Measurements from ENCODE around the gene FEV. TPM values are rescaled to one million over a fixed set of nuclear protein-coding genes. Genes with fewer than 3 reads are reported as not detected.

Gene FEV
- total and polyA plus RNA-seq, 2 donors (not counting 3 experiments of a cell fraction or from before 2014, with no cell fraction given): not detected

GRCh38 chr2:219022616-219023015, 37.6 kb upstream of the FEV start:
- Histone ChIP-seq H3K27ac (ENCODE audit: insufficient read depth, low read depth, low read length) (no peak overlapping the region), H4K20me1 (replicated peaks; ENCODE audit: control insufficient read depth, extremely low read depth, insufficient read depth, low read length) (no peaks in the 10 kb centered on the region), H3K4me1 (ENCODE audit: control insufficient read depth, extremely low read depth, insufficient read depth, low read length) (no peaks in the 10 kb centered on the region), H3K36me3 (ENCODE audit: control insufficient read depth in 2 of 2, extremely low read depth in 1 of 2, insufficient read depth in 2 of 2, low read length in 2 of 2) (no peaks in the 10 kb centered on the region), H3K4me3 (replicated peaks in 1 of 3; ENCODE audit: insufficient read depth in 1 of 3, low read depth in 1 of 3, low read length in 3 of 3) (no peak overlapping the region), H3K27me3 (ENCODE audit: control insufficient read depth in 2 of 2, insufficient read depth in 2 of 2, low read length in 2 of 2) (peaks cover 0 to 7% of the 10 kb centered on the region in 2 experiments), H3K9me1 (replicated peaks; ENCODE audit: control insufficient read depth, extremely low read depth, insufficient read depth, low read length) (no peaks in the 10 kb centered on the region), H2AFZ (ENCODE audit: low read depth, low read length) (no peak overlapping the region), H3K9ac (replicated peaks; ENCODE audit: extremely low read depth, insufficient read depth, low read length) (no peak overlapping the region), H3K4me2 (ENCODE audit: insufficient read depth, low read length) (no peak overlapping the region), H3K9me3 (replicated peaks; ENCODE audit: control insufficient read depth, insufficient read depth, low read length) (no peaks in the 10 kb centered on the region), H3K79me2 (ENCODE audit: control insufficient read depth, insufficient read depth, low read length) (no peaks in the 10 kb centered on the region)
- CTCF ChIA-PET: no interaction called here
- POLR2A ChIA-PET: no interaction called here
- intact Hi-C loops (cut with micrococcal nuclease): no loop called here
- dilution Hi-C loops (cut with MboI; ENCODE audit: extremely low pct_ligation_motif_present, low sequenced_read_pairs): no loop called here
- FAIRE-seq (no peak), DNase-seq (ENCODE audit: low read depth, low spot score) (no peak)
- no TSS peak for BruUV-seq (replicated peaks)
- TF ChIP-seq CTCF (IDR thresholded peaks at IDR 0.05; ENCODE audit: extremely low read depth in 1 of 2, insufficient read depth in 1 of 2, low read depth in 1 of 2, low read length in 2 of 2) (no peak), EZH2 (IDR thresholded peaks at IDR 0.05; ENCODE audit: borderline replicate concordance, low read depth, low read length, severe bottlenecking) (no peak), MYC (IDR thresholded peaks at IDR 0.05; ENCODE audit: low read depth, low read length) (no peak), POLR2AphosphoS5 (IDR thresholded peaks at IDR 0.05; ENCODE audit: insufficient read depth, low read depth, low read length) (no peak), GATA2 (IDR thresholded peaks at IDR 0.05; ENCODE audit: insufficient read depth, insufficient read length, low read depth, low read length) (no peak), POLR2A (IDR thresholded peaks at IDR 0.05; ENCODE audit: low read depth, low read length) (no peak), MAX (IDR thresholded peaks at IDR 0.05; ENCODE audit: insufficient read depth, insufficient read length) (no peak), JUN (IDR thresholded peaks at IDR 0.05; ENCODE audit: borderline replicate concordance, insufficient read depth, insufficient read length, low read depth) (no peak)
